RWPE2 (cell line): ENCODE data around the gene GPR3.

Source experiments
- ATAC-seq: fragments of 200-7000 bp; cut with Tn5 transposase; 3 replicates; pipeline ENCODE4 v1.9.1; 2021; ENCODE audit warnings: low read depth
- DNase-seq: peaks from one replicate; pipeline ENCODE4 v3.0.0-alpha.2; 2020; ENCODE audit warnings: low spot score
- H3K27ac ChIP-seq: fragments of 450-650 bp; 2 replicates; pipeline ENCODE4 v1.5.1; 2017; ENCODE audit warnings: mild to moderate bottlenecking; ENCODE audit not compliant: poor library complexity, severe bottlenecking
- H3K27me3 ChIP-seq: fragments of 250-450 bp; sonication (Bioruptor Pico); 2 replicates; pipeline ENCODE4 v1.5.1; 2021; ENCODE audit warnings: mild to moderate bottlenecking, moderate library complexity; ENCODE audit not compliant: insufficient read depth, poor library complexity, severe bottlenecking
- H3K36me3 ChIP-seq: fragments of 250-450 bp; sonication (Bioruptor Pico); 2 replicates; pipeline ENCODE4 v1.5.1; 2020; ENCODE audit warnings: low read depth, mild to moderate bottlenecking, moderate library complexity
- H3K4me1 ChIP-seq: fragments of 250-450 bp; sonication (Bioruptor Pico); 2 replicates; pipeline ENCODE4 v1.5.1; 2021; ENCODE audit warnings: mild to moderate bottlenecking, moderate library complexity; ENCODE audit not compliant: insufficient read depth, poor library complexity, severe bottlenecking
- H3K4me3 ChIP-seq: fragments of 250-450 bp; sonication (Bioruptor Pico); 2 replicates; pipeline ENCODE4 v1.5.1; 2021; ENCODE audit warnings: mild to moderate bottlenecking, moderate library complexity; ENCODE audit not compliant: severe bottlenecking
- H3K9me3 ChIP-seq: fragments of 250-450 bp; sonication (Bioruptor Pico); 2 replicates; pipeline ENCODE4 v1.5.1; 2021; ENCODE audit warnings: mild to moderate bottlenecking, moderate library complexity; ENCODE audit not compliant: severe bottlenecking
- TF ChIP-seq, protein P1 (sequence below): fragments of 450-650 bp; IDR thresholded peaks from one replicate; pipeline ENCODE4 v1.5.1; 2017; ENCODE audit warnings: mild to moderate bottlenecking, moderate library complexity; ENCODE audit not compliant: poor library complexity, severe bottlenecking

The GPR3 gene

DNA sequence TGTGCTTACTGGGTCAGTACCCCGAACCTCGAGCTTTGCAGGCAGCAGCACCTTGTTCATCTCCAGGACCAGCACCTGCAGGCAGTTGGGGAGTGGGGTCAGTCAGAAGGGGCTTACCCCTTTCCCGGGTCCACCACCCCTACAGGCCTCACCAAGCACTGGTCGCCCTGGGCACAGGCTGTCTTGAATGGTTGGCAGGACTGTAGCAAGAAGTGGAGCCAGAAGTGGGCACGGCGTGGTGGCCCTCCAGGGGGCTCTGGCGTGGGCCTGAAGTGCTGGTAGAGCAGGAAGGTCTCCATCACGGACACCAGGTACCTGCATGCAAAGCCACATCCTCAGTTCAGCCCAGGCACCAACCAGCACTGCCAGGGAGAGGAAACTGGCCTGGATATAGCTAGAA, 30.9 kb upstream of the GPR3 start:
- no peak for ATAC-seq
- Histone ChIP-seq H3K4me1 (no peaks in the 10 kb centered on the region), H3K27ac (no peak overlapping the region), H3K9me3 (no peaks in the 10 kb centered on the region), H3K4me3 (no peak overlapping the region), H3K36me3 (peaks cover 45% of the 10 kb centered on the region), H3K27me3 (no peaks in the 10 kb centered on the region)
- TF ChIP-seq, protein P1, sequence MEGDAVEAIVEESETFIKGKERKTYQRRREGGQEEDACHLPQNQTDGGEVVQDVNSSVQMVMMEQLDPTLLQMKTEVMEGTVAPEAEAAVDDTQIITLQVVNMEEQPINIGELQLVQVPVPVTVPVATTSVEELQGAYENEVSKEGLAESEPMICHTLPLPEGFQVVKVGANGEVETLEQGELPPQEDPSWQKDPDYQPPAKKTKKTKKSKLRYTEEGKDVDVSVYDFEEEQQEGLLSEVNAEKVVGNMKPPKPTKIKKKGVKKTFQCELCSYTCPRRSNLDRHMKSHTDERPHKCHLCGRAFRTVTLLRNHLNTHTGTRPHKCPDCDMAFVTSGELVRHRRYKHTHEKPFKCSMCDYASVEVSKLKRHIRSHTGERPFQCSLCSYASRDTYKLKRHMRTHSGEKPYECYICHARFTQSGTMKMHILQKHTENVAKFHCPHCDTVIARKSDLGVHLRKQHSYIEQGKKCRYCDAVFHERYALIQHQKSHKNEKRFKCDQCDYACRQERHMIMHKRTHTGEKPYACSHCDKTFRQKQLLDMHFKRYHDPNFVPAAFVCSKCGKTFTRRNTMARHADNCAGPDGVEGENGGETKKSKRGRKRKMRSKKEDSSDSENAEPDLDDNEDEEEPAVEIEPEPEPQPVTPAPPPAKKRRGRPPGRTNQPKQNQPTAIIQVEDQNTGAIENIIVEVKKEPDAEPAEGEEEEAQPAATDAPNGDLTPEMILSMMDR = no peak
- no peak for DNase-seq

DNA sequence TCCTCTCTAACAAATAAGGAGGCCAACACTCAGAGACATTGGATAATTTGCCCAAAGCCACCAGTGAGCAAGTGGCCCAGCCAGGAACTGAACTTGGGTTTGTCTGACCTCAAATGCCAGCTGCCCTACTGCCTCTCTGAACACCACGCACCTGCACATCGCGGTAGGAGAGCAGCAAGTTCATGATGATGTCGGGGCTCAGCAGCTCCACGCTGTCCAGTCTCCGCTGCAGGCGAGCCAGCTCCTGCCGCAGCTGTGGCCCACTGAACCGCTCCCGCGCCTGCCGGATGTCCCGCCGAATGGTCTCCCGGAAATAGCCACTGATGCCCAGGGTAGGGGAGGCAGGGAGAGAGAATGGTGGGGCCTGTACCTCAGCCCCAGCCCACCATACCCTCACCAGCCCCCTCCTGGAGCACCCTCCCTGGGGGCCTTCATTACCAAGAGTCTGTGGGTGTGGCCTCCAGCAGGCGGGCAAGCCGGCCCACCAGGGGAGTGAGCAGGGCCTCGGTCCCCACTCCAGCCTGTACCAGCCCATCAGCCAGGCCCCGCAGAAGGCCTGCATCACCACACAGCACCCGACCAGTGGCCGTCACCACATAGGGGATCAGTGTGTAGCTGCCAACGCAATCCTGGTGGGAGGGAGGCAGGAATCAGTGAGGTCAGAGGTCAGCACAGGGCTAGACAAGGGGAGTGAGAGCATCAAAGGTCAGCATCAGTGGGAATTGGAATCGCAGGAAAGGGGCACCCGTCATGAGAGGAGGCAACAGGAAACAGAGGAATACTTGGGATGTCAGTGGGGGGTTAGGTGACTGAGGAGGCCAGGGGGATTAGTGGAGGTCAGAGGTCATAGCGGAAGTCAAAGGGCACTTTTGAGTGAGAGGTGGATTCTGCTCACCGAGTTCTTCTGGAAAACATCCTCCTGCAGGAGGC, 28.4 kb upstream of the GPR3 start:
- Histone ChIP-seq H3K27ac (peak overlapping the region; percentile 91), H3K27me3 (no peaks in the 10 kb centered on the region), H3K4me1 (peaks cover 6% of the 10 kb centered on the region), H3K4me3 (no peak overlapping the region), H3K9me3 (no peaks in the 10 kb centered on the region), H3K36me3 (peaks cover 24% of the 10 kb centered on the region)
- no peak for ATAC-seq
- TF ChIP-seq, protein P1 = no peak
- DNase-seq = no peak

DNA sequence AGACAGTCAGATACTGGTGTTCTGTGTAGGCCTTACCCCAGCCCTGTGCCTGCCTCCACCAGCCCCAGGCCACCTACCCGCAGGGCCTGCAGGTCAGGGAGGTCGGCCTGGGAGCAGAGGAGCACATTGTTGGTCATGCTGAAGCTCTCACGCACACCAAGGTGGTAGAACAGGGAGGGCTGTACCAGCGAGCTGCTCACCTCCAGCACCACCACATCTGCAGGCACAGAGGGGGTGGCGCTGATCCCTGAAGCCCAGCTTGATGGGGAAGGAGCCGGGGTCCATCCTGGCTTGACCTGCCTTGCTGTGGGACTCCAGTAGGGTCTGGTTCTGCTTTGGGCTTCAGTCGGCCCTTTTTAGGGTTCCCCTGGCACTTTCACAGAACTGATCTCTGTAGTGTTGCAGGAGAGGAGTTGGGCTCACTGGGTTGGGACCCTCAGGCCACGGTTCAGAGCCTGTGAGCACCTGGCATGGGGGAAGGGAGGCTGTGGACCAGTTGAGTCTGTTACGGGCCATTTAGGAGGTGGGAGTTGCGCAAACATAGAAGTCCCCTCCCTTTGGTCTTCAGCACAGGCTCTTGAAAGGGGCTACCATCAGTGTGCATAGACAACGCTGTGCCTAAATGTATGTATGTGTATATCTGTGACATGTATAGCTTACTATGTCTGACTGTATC, 27.6 kb upstream of the GPR3 start:
- Histone ChIP-seq H3K27ac (peak overlapping the region; percentile 91), H3K27me3 (no peaks in the 10 kb centered on the region), H3K36me3 (peaks cover 24% of the 10 kb centered on the region), H3K4me1 (peaks cover 6% of the 10 kb centered on the region), H3K4me3 (peak overlapping the region; percentile 82), H3K9me3 (no peaks in the 10 kb centered on the region)
- TF ChIP-seq, protein P1 = no peak
- ATAC-seq (no peak), DNase-seq (no peak)

DNA sequence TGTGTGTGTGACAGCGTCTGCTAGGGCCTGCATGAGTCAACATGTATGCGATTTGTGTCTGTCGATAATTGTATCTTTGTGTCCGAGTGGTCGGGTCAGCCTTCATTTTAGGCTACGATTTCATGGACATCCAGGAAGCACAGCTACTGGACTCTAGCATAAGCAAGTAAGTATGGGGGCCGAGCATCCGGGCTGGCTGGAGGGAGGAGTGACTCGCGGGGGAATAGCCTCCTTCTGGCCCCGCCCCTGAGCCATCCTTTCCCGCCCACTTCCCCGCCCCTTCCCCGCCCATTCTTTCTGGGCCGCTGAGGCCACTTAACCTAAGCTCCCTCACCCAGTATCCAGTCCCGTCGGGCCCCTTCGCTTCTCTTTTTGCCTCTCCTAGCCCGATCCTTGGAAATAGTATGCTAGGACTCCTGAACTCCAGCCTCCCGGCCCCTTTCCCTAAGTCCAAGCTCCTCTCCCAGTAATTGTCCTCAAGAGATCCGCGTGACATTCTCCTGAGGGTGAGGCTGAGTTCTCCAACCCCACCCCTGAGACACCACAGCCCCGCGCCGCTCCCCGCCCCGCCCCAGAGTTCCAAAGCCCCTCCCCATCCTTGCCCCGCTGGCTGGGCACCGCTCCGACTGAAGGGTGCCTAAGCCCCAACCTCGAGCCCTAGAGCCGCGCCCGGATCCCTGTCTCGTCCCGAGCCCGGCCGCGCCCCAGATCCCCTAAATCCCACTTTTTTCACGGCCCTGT, 26.9 kb upstream of the GPR3 start:
- ATAC-seq = peak; percentile 73
- DNase-seq = peak; percentile 90
- Histone ChIP-seq H3K4me1 (peaks cover 6% of the 10 kb centered on the region), H3K27me3 (no peaks in the 10 kb centered on the region), H3K4me3 (peak overlapping the region; percentile 82), H3K9me3 (no peaks in the 10 kb centered on the region), H3K36me3 (peaks cover 24% of the 10 kb centered on the region), H3K27ac (peak overlapping the region; percentile 91)
- TF ChIP-seq, protein P1 = no peak
